Muscle layer of colon (tissue), 2 donors: ENCODE results near the gene MED13L.

Experiments used
- H3K27ac ChIP-seq: one replicate; pipeline ENCODE4 v1.7.0; 2013; ENCODE audit warnings: low read depth, mild to moderate bottlenecking, low read length, moderate library complexity
- H3K27me3 ChIP-seq, 2 donors: one replicate each; pipeline ENCODE4 v1.7.0; 2013; ENCODE audit warnings: low read length in 2 of 2, mild to moderate bottlenecking in 2 of 2; ENCODE audit not compliant: insufficient read depth in 2 of 2, control insufficient read depth in 1 of 2
- H3K36me3 ChIP-seq: one replicate; pipeline ENCODE4 v1.7.0; 2013; ENCODE audit warnings: mild to moderate bottlenecking, low read length; ENCODE audit not compliant: insufficient read depth
- H3K4me1 ChIP-seq: one replicate; pipeline ENCODE4 v1.7.0; 2013; ENCODE audit warnings: mild to moderate bottlenecking, low read length; ENCODE audit not compliant: insufficient read depth
- H3K4me3 ChIP-seq, 2 donors: one replicate each; pipeline ENCODE4 v1.7.0; 2013; ENCODE audit warnings: low read length in 2 of 2, low read depth in 1 of 2, mild to moderate bottlenecking in 1 of 2, moderate library complexity in 1 of 2
- H3K9ac ChIP-seq: one replicate; pipeline ENCODE4 v1.7.0; 2013; ENCODE audit warnings: low read length
- H3K9me3 ChIP-seq: one replicate; pipeline ENCODE4 v1.7.0; 2013; ENCODE audit warnings: mild to moderate bottlenecking, low read length
- donor health status: abdominal sarcoma.
- donor health status: Adenocarcinoma of cecum.

The MED13L gene

DNA sequence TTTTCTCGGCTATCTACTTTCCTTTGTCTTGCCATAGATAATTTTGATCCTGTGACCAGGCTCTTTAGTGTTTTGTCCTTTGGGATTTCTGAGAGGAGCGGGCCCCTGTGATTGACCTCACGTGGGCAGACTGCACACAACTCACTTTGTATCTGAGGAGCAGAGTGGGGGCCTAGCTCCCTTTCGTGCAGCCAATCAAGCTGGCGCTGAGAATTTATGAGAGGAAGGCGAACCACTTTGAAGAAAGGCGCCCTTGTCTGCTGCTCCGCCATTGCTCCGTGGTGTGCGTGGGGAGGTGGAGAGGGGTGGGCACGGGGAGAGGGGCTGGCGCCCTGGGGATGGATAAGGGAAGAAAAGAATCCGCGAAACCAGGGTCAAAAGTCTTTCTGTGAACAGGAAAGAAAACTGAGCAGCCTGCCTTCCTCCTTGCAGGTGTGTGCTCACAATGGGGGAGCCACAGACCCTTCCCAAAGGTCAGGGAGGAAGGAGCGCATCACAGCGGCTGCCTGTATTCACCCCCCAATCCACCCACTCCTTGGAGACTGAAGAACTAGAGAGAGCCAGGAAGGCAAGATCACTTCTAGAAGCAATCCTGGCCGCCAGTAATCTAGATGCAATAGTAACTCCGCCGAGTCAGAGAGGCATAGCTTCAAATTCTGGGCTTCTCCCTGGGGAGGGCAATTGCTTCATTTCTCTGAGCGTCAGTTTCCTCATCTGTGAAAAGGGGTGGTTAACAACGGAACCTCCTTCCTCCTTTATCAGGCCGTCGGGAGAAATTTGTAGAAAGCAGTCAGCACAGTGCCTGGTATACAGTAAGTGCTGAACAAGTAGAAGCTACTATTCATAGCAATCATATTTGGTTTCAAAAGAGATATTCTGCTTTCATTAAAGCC is 24.9 kb upstream of the MED13L start:
- no peak overlapping the region for H3K9ac ChIP-seq
- H3K4me3 ChIP-seq: no peak overlapping the region
- H3K4me1 ChIP-seq: peaks cover 26% of the 10 kb centered on the region
- no peaks in the 10 kb centered on the region for H3K27me3 ChIP-seq
- no peaks in the 10 kb centered on the region for H3K9me3 ChIP-seq
- no peak overlapping the region for H3K27ac ChIP-seq
- no peaks in the 10 kb centered on the region for H3K36me3 ChIP-seq

DNA sequence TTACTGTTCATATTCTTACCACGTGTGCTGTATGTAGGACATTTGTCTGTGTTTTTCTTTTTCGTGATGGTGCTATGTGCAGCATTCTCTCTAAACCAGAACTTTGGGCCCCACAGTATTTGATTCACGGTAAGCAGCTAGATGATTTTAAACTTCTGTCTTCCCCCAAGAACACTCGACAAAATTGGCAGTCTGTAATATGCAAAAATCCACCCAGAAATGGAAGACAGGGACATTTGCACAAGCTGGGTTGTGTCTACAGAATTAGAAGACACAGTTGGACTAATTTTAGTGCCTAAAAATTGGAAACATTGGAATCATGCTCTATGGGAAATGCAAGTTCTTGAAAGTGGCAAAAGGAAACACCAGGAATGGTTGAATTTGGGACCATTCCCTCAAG is 24.1 kb upstream of the MED13L start:
- Histone ChIP-seq H3K4me1 (peaks cover 26% of the 10 kb centered on the region), H3K36me3 (no peaks in the 10 kb centered on the region), H3K27ac (no peak overlapping the region), H3K9ac (no peak overlapping the region), H3K9me3 (no peaks in the 10 kb centered on the region), H3K27me3 (no peaks in the 10 kb centered on the region), H3K4me3 (no peak overlapping the region)

DNA sequence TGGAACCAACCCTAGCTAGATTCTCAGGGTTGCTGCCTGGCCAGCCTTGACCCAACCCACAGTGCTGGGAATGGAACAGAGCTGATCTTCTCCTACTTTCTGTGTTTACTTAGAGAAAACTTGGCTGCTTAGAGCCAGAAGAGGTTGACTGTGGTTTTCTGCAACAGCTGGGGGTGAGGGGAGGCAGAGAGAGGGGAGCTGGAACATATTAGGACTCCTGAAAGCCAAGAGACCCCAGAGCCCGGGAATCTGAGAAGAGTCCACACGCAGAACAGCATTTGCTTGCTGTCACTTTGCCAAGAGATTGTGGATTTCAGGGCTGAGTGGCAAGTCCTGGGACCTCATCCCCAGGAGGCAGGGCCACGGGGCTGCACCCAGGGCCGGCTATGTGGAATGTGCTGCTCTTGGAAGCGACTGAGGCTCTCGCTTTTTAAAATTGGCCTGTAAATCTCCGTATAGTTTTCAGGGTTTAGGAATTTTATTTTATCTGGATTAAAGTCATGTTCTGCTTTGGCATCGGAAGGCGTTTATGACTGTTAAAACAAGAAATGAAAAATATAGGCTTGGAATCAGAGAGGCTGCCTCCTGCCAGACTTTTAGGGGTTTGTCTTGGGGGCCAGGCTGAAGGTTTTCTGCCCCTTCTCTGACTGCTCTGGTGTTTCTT is 22.3 kb upstream of the MED13L start:
- Histone ChIP-seq H3K4me3 (peak overlapping the region in 1 of 2 donors; percentile 29), H3K27me3 (no peaks in the 10 kb centered on the region), H3K27ac (peak overlapping the region; percentile 57), H3K4me1 (peaks cover 27% of the 10 kb centered on the region), H3K9me3 (no peaks in the 10 kb centered on the region), H3K9ac (no peak overlapping the region), H3K36me3 (no peaks in the 10 kb centered on the region)

DNA sequence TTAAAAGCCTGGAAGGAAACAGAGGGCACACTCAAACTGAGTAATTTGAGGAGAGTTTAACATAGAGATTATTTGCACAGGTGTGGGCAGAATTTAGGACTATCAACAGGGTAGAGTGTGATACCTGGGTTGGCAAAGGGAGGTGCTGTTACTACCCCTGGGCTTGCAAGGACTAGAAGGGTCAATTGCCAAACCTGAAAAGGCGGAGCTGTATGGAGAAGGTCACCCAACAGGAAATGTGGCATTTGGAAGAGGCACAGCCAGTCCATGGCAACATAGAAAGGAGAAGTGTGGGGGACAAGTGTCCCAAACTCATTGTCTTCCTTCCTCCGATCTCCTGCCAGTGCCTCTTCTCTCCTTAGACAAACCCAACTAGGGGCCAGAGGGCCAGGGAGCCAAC is 21.6 kb upstream of the MED13L start:
- Histone ChIP-seq H3K27ac (peak overlapping the region; percentile 57), H3K4me1 (peaks cover 34% of the 10 kb centered on the region), H3K4me3 (peak overlapping the region in 1 of 2 donors; percentile 29), H3K27me3 (no peaks in the 10 kb centered on the region), H3K9me3 (no peaks in the 10 kb centered on the region), H3K9ac (no peak overlapping the region), H3K36me3 (no peaks in the 10 kb centered on the region)

DNA sequence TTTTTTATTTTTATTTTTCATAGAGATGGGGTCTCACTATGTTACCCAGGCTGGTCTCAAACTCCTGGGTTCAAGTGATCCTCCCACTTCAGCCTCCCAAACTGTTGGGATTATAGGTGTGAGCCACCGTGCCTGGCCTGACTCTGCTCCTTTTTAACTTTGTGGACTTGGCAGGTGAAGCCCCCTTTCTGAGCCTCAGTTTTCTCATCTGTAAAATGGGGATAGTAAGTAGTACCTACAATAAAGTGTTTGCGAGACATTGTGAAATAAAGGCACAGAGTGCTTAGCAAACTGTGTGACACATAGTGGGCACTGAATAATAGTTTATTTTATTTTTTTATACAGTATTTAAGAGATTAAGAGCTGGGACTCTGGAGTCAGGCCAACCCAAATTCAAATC is 21.1 kb upstream of the MED13L start:
- Histone ChIP-seq H3K4me3 (no peak overlapping the region), H3K9me3 (no peaks in the 10 kb centered on the region), H3K27ac (no peak overlapping the region), H3K4me1 (peaks cover 34% of the 10 kb centered on the region), H3K27me3 (no peaks in the 10 kb centered on the region), H3K9ac (no peak overlapping the region), H3K36me3 (no peaks in the 10 kb centered on the region)

DNA sequence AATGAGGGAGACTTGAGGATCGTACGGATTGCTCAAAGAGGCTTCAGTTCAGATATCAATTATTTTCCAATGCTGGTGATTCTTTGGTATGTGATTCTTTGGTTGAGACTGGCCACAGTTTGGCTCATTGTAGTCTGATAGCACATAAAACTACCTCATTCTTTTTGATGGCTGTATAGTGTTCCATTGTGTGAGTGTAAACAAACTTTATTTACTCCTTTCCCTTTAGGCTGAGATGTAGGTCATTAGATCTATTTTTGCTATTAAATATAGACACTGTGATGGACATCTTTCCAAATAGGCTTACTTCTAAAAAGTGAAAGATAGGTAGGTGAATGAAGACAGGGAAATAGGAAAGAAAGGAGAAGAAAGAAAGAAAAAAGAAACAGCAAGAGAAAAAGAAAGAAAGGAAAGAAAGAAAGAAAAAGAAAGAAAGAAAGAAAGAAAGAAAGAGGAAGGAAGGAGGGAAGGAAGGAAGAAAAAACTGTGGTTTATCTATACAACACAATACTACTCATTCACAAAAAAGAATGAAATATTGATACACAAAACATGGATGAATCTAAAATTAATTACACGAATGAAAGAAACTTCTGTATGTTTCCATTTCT is 19.8 kb upstream of the MED13L start:
- Histone ChIP-seq H3K4me1 (peaks cover 34% of the 10 kb centered on the region), H3K36me3 (no peaks in the 10 kb centered on the region), H3K27me3 (no peaks in the 10 kb centered on the region), H3K4me3 (no peak overlapping the region), H3K9me3 (no peaks in the 10 kb centered on the region), H3K27ac (no peak overlapping the region), H3K9ac (no peak overlapping the region)

DNA sequence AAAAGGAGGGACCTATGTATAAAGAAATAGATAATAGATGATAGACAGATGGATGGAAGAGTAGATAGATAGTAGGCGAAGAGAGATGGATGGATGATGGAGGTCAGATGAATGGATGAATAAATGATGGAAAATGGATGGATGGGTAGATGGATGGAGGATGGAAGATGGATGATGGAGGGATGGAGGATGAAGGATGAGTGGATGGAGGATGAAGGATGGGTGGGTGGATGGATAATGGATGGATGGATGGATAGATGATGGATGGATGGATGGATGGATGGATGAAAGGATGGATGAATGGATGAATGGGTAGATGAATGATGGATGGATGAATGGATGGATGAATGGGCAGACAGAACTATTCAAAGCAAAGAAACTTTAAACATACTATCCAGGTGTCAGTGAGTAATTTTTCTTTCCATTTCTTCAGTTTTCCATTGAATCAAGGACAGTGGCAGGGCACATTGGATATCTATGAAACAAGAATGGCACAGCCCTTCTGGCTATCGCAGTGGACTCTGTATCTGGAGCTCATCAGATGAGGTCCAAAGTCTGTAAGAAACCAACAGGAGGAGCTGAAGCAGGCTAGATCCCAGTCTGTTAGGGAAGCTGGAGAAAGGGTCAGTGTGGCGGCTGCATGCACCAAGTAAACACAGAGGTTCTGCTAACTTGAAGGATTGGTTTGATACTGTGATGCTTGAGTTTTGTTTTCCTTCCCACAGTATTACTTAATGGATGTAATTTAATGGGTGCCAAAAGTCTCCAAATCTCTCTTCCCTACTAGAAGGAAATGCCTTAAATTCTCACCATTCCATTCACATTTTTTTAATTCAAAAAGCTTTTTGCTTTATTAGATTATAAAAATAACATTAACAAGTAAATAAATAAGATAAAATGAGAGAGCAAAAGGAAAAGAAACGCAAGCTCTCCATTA is 18.1 kb upstream of the MED13L start:
- no peak overlapping the region for H3K4me3 ChIP-seq
- no peaks in the 10 kb centered on the region for H3K27me3 ChIP-seq
- no peak overlapping the region for H3K9ac ChIP-seq
- no peaks in the 10 kb centered on the region for H3K9me3 ChIP-seq
- H3K4me1 ChIP-seq: peaks cover 33% of the 10 kb centered on the region
- no peak overlapping the region for H3K27ac ChIP-seq
- no peaks in the 10 kb centered on the region for H3K36me3 ChIP-seq

DNA sequence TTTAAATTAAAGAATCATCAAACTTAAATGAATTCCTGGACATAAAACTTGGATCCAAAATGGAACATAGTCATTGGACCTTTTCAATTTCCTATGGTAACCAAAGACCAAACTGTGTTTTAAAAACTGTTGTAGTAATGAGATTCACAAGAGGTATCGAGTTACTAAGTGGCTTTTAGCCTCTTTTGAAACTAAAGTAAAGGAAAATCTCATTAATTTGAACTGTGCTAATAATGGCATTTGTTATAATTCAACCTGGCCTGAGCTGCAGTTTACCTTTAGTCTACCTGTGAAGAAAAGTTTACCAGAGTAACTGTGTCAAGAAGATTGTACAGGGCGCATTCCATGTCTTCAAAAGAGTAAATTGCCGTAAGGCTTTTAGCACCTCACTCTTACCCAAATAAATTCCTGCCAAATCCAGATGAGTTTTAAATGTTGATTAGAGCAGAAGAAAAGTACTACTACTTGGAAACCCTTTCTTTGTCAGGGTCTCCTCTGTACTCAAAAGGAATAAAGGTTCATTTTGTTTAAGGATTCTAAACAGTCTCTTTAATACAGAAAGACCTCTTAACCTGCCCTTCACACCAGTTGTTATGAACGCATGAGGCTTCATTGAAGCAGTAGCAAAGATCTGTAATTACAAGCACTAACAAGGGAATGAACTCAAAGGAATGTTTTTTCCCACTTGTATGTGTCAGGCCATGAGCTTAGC is 17.1 kb upstream of the MED13L start:
- Histone ChIP-seq H3K27ac (no peak overlapping the region), H3K4me1 (peaks cover 23% of the 10 kb centered on the region), H3K9me3 (no peaks in the 10 kb centered on the region), H3K27me3 (no peaks in the 10 kb centered on the region), H3K4me3 (no peak overlapping the region), H3K9ac (no peak overlapping the region), H3K36me3 (no peaks in the 10 kb centered on the region)

DNA sequence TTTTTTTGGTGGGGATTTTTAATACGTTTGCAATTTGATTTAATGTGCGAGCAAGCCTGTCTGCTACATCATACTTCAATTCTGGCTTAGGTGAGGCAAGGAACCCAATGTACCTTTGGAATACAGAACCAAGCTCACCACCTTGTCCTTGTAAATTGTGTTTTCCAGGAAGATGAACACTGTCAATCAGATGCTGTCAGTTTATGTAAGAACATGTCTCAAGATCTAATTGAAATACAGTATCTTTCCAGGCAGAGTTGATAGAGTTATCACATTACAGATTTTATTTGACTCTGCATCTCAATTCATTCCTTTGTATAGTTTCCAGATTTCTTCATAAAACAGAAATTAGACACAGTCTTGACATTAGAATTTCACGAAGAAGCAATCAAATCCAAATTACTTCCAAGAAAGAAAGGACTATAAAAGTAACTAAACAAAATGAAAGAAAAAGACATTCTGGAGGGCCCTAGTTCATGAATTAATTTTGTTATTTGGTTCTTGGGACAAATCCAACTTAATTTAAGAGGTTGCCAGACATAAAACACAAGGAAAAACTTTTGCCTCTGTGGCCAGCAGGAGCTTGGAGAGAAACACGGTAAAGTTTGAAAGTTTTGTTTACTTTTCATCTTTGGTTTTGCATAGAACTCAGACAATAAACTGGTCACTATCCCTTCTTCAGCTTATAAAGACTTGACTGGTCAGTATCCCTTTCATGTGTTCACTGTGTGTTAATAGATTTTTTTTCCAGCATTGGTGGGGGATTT is 16.4 kb upstream of the MED13L start:
- H3K27ac ChIP-seq: no peak overlapping the region
- H3K4me3 ChIP-seq: no peak overlapping the region
- no peaks in the 10 kb centered on the region for H3K9me3 ChIP-seq
- peaks cover 16% of the 10 kb centered on the region for H3K4me1 ChIP-seq
- no peaks in the 10 kb centered on the region for H3K27me3 ChIP-seq
- H3K36me3 ChIP-seq: no peaks in the 10 kb centered on the region
- no peak overlapping the region for H3K9ac ChIP-seq

DNA sequence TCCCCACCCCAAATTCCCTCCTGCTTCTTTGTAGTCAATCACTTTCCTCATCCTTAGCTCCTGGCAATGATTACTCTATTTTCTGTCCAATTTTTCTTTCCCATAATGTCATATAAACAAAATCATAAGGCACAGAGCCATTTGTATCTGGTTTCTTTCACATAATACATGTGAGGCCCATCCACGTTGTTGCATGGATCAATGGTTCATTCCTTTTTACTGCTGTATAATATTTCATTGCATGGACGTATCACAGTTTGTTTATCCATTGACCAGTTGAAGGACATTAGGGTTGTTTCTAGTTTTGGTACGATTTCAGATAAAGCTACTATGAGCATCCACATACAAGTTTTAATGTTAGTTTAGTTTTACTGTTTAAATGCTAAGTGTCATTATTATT is 13.7 kb upstream of the MED13L start:
- Histone ChIP-seq H3K36me3 (no peaks in the 10 kb centered on the region), H3K27me3 (no peaks in the 10 kb centered on the region), H3K4me1 (peaks cover 8% of the 10 kb centered on the region), H3K27ac (no peak overlapping the region), H3K9me3 (no peaks in the 10 kb centered on the region), H3K9ac (no peak overlapping the region), H3K4me3 (no peak overlapping the region)
